Stimulated activated CD4-positive, alpha-beta T cell treated with anti-CD3 and anti-CD28 coated beads, Interleukin-12 subunit alpha, Interleukin-12 subunit beta, amount 100 ng/mL, for 24 hours (primary cell): Measurements from ENCODE around the gene NLRX1.
A peak's percentile ranks its signal among the peaks of the same experiment; 100 is the strongest.
"Not testable (repeated sequence)": the region's sequence is repeated elsewhere in the genome, so short reads cannot be mapped to it uniquely, and the experiment has no call there.

ENCODE experiments used
- DNase-seq, 2 experiments: peaks; one replicate each; pipeline ENCODE4 v3.0.0-alpha.2; 2020; ENCODE audit warnings: low read depth in 2 of 2

Gene NLRX1

GRCh38 chr11:119185981-119186634 lies 17.6 kb downstream of the NLRX1 start:
- no peak for DNase-seq

DNA sequence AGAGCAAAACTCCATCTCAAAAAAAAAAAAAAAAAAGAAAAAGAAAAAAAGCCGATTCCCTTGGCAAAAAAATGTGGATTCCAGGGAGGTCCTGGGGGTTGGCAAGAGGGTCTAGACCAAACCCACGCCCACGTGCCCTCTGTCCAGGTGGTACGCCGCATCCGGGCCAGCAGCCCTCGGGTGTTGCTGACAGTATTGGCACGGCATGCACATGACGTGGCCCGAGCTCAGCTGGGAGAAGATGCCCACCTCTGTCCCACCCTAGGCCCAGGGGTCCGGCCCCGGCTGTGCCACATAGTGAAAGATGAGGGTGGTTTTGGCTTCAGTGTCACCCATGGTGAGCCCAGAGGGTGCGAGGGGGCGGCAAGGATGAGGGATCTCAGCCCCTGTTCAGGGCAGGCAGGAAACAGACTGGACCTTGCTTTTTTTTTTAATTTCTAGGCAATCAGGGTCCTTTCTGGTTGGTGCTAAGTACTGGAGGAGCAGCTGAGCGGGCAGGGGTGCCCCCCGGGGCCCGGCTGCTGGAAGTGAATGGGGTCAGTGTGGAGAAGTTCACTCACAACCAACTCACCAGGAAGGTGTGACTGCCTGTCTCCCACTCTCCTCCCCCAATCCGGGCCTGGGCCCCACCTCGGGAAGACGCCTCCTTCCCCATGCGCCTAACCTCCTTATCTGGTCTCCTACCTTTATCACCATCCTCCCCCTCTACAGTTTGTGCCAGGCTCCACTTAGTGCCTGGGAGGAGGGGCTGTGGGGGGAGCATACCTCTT lies 18.8 kb downstream of the NLRX1 start:
- DNase-seq: no peak

- no peak for DNase-seq
These were observed 19.5 kb downstream of the NLRX1 start for GRCh38 chr11:119188067-119188466.

DNA sequence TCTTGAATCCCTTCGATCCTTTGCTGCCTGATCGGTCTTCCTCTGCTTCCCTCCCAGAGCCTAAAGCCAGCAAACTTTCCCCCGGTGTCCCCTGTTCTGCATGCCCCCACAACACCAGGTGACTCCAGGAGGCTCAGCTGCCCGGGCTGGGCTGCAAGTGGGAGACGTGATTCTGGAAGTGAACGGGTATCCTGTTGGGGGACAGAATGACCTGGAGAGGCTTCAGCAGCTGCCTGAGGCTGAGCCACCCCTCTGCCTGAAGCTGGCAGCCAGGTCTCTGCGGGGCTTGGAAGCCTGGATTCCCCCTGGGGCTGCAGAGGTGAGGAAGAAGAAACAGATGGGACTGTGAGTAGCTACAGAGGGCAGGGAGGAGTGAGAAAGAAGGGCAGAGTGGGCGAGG lies 20.4 kb downstream of the NLRX1 start:
- no peak for DNase-seq

DNA sequence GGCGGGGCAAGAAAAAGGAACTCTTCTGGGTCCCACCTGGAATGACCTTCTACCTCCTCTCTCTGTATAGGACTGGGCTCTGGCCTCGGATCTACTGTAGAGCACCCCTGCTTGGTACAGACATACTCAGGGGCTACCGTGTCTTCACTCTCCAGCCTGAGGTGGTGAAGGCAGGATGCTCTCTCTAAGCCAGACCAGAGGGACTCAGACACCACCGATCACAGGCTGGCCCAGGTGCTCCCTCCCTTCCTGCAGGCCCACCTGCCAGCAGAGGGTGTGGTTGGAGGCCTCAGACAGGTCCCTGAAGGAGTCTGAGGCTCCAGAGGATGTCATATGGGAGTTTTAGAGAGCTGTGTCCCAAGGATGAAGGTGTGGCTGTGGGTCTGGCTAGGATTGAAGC lies 20.9 kb downstream of the NLRX1 start:
- DNase-seq: no peak

DNA sequence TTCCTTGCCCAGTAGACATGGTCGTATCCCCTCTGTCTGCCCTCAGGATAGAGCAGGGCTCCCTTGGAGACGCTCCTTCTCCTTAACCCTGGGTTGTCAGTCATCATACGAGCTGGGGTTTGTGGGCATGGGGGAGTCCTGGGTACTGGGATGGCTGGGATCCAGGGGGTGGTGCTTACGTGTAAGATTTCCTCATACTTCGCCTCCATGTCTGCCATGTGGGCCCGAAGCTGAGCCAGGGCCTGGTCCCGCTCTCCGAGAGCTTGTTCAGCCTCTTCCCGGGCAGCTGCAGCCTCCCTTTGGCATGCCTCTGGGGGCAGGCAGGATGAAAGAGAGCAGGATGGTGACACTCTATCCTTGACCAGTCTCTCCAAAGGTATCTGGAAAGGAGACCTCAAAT lies 22.0 kb downstream of the NLRX1 start:
- DNase-seq: no peak

GRCh38 chr11:119191265-119191664 lies 22.7 kb downstream of the NLRX1 start:
- DNase-seq: not testable (repeated sequence)

GRCh38 chr11:119192111-119192510 lies 23.6 kb downstream of the NLRX1 start:
- DNase-seq: no peak

GRCh38 chr11:119193001-119193400 lies 24.5 kb downstream of the NLRX1 start:
- no peak for DNase-seq

DNA sequence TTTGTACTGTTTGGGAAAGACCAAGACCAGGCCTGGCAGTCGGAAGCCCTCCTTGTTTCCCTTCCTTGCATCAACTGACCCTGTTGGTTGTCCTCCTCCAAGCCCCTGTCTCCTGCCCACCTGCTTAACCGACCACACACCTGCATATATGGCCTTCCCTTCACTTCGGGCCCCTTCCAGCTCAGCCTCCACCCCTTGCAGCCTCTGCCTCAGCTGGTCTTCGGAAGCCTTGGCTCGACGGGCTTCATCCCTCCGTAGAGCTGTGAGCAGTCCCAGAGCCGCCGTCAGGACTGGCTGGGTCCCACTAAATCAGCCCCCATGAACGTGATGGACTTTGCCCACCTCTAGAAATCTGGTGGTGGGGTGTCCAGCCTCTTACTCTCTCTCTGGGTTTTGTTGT lies 25.1 kb downstream of the NLRX1 start:
- no peak for DNase-seq

- DNase-seq: no peak
These were observed 26.4 kb downstream of the NLRX1 start for GRCh38 chr11:119194811-119195440.

GRCh38 chr11:119195680-119196079 lies 27.2 kb downstream of the NLRX1 start:
- DNase-seq: no peak

GRCh38 chr11:119196833-119197483 lies 28.4 kb downstream of the NLRX1 start:
- DNase-seq: peak in 1 of 2 experiments; percentile 53

GRCh38 chr11:119198925-119199324 lies 30.4 kb downstream of the NLRX1 start:
- no peak for DNase-seq

DNA sequence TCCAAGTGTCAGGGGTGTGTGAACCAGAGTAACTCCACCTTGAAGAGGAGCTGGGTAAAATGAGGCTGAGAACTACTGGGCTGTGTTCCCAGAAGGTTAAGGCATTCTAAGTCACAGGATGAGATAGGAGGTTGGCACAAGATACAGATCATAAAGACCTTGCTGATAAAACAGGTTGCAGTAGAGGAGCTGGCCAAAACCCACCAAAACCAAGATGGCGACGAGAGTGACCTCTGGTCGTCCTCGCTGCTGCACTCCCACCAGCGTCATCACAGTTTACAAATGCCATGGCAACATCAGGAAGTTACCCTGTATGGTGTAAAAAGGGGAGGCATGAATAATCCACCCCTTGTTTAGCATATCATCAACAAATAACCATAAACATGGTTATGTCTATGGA lies 32.7 kb downstream of the NLRX1 start:
- not testable (repeated sequence) for DNase-seq

DNA sequence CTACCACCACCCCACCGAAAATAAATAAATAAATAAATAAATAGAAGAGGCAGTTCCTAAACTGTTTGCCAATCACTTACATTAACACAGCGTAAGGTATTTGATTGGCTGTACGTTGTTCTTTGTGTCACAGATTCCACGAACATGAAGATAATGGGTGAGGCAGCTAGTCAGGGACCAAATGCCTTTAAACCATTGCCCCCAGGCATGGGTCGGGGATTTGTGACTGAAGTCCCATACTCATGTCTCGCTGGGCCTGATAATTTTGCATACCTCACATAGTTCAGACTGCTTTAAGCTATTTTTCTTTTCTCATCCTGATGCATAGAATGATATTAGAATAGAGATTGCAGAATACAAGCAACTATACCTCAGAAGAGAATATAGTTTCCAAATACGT lies 34.0 kb downstream of the NLRX1 start:
- no peak for DNase-seq

GRCh38 chr11:119204066-119204465 lies 35.5 kb downstream of the NLRX1 start:
- DNase-seq: no peak

- no peak for DNase-seq
These were observed 36.6 kb downstream of the NLRX1 start for GRCh38 chr11:119205080-119205479.

DNA sequence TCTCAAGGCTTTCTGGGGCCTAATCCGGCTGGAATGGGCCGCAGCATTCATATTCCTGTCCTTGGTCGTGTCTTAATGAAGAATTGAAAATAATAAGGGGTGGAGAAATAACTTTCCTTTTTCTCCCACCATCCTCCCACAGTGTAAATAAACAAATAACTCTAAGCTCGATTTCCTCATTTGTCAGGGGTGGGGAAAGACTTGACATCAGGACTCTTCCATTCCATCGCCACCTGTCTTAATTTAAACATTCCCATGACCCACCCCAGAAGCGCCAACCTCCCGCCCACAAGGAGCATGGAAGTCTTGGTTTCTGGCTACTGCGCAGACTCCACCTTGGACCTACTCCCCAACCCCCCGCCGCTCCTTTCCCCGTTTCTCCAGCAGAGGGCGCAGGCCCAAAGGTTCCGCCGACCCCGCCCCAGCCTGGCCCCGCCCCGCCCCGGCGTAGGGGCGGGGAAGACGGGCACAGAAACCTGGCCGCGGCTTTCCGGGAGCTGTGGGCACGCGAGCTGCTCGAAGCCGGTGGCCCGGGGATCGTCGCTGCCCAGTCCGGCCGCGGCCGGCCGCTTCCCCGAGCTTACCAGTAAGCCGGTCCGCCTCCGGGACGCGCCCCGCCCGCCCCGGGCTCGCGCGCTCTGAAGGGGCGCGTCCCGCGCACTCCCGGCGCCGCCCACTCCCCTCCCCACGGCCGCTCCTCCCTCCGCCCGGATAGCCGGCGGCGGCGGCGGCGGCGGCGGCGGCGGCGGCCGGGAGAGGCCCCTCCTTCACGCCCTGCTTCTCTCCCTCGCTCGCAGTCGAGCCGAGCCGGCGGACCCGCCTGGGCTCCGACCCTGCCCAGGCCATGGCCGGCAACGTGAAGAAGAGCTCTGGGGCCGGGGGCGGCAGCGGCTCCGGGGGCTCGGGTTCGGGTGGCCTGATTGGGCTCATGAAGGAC lies 37.3 kb downstream of the NLRX1 start, which contains the start of gene CBL:
Gene CBL (plus strand): TSS at position 766 of the 937 bp plus-strand sequence. CDS start 79 bp downstream, at position 845.
- peak; percentile 94 to 98 for DNase-seq

GRCh38 chr11:119206511-119207414 lies 38.2 kb downstream of the NLRX1 start:
- peak; percentile 16 to 57 for DNase-seq
